ENCODE data around the gene IL26.

DNA sequence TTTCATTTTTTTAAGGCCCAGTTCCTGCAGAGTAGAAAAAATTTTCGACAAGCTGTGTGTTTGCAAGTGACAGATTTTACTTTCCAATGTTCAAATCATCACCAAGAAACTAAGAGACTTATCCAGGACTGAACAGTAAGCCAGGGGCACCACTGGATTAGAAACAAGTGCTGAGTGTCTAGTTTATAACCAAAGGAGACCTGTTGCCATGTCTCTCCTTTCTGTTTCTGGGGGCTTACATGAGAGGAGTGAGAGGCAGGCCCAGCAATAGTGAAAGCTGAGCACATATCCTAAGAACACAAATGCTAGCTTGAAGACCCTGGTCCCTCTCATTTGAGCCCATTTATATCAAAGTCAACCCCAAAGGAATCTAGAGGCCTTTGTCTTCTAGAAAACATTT, 69.0 kb downstream of the IL26 start:
- TF ChIP-seq, protein P1, sequence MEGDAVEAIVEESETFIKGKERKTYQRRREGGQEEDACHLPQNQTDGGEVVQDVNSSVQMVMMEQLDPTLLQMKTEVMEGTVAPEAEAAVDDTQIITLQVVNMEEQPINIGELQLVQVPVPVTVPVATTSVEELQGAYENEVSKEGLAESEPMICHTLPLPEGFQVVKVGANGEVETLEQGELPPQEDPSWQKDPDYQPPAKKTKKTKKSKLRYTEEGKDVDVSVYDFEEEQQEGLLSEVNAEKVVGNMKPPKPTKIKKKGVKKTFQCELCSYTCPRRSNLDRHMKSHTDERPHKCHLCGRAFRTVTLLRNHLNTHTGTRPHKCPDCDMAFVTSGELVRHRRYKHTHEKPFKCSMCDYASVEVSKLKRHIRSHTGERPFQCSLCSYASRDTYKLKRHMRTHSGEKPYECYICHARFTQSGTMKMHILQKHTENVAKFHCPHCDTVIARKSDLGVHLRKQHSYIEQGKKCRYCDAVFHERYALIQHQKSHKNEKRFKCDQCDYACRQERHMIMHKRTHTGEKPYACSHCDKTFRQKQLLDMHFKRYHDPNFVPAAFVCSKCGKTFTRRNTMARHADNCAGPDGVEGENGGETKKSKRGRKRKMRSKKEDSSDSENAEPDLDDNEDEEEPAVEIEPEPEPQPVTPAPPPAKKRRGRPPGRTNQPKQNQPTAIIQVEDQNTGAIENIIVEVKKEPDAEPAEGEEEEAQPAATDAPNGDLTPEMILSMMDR (conservative IDR thresholded peaks at IDR 0.05; ENCODE audit: low read depth, low read length): no peak
- TF ChIP-seq, protein P2, sequence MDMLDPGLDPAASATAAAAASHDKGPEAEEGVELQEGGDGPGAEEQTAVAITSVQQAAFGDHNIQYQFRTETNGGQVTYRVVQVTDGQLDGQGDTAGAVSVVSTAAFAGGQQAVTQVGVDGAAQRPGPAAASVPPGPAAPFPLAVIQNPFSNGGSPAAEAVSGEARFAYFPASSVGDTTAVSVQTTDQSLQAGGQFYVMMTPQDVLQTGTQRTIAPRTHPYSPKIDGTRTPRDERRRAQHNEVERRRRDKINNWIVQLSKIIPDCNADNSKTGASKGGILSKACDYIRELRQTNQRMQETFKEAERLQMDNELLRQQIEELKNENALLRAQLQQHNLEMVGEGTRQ (IDR thresholded peaks at IDR 0.05; ENCODE audit: low read depth, low read length): no peak
- TF ChIP-seq POLR2A (IDR thresholded peaks at IDR 0.05; ENCODE audit: low read depth, low read length) (no peak), MAZ (IDR thresholded peaks at IDR 0.05; ENCODE audit: borderline replicate concordance, low read depth, low read length) (no peak), BHLHE40 (IDR thresholded peaks at IDR 0.05; ENCODE audit: low read depth, low read length) (no peak), RFX5 (IDR thresholded peaks at IDR 0.05; ENCODE audit: low read depth, low read length) (no peak), RCOR1 (IDR thresholded peaks at IDR 0.05; ENCODE audit: insufficient replicate concordance, low read length) (no peak), SMC3 (IDR thresholded peaks at IDR 0.05; ENCODE audit: low read depth, low read length) (no peak)
